ENCODE results near the gene CRELD1. TPM values are rescaled to one million over a fixed set of nuclear protein-coding genes. Genes with fewer than 3 reads are reported as not detected.
A peak's percentile ranks its signal among the peaks of the same experiment; 100 is the strongest.

Gene CRELD1
- total and polyA plus RNA-seq, 9 of the 15 experiments (the other 6 are each of a cell fraction or from before 2014, with no cell fraction given): 3.3 to 25.8 (median 16.5) TPM

DNA sequence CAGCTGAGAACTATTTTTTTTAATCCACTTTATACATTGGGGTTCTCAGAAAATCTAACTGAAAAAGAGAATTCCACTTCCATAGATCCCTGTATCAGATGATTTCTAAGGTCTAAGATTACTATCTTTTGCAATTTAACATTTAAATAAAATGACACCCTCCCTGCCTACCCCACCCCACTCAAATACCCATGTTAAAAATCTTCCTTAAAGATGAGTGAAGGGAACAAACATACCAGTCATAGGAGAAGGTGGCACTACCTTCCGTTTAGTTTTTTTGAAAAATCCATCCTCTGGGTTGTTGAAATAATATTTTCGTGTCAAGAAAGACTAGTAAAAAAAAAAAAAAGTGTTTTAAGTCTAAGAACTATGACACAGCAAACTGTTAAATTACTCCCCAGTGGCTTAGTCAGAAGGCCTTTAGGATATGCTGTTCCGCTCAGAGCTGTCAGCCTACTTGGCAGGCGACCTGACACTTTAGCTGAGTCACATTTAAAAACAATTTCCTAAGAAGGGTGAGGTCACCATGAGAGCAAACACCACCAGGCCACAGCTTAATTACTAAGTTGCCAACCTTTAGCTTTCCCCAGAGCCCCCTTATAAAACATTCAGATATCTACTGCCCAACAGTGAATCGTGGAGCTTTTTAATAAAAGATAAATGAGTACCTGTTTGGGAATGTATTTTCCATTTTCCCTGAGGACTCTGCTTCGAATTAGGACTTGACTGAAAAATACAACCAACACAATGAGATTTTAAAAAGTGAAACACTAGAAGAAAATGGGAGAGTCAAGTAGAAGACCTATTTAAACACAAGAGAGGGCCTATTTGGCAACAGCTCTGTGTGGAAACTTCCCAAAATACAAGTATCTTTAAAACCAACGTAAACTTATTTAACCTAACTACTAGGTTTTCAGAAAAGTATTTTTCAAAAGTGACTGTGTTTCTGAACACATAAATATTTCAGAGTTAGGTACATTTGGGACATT, 43.4 kb downstream of the CRELD1 start (continued):
- TF ChIP-seq HDAC2 (IDR thresholded peaks at IDR 0.05): peak; percentile 60; the same call in 1 of the 2 replicates
- TF ChIP-seq, protein P1, sequence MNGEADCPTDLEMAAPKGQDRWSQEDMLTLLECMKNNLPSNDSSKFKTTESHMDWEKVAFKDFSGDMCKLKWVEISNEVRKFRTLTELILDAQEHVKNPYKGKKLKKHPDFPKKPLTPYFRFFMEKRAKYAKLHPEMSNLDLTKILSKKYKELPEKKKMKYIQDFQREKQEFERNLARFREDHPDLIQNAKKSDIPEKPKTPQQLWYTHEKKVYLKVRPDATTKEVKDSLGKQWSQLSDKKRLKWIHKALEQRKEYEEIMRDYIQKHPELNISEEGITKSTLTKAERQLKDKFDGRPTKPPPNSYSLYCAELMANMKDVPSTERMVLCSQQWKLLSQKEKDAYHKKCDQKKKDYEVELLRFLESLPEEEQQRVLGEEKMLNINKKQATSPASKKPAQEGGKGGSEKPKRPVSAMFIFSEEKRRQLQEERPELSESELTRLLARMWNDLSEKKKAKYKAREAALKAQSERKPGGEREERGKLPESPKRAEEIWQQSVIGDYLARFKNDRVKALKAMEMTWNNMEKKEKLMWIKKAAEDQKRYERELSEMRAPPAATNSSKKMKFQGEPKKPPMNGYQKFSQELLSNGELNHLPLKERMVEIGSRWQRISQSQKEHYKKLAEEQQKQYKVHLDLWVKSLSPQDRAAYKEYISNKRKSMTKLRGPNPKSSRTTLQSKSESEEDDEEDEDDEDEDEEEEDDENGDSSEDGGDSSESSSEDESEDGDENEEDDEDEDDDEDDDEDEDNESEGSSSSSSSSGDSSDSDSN (IDR thresholded peaks at IDR 0.05; ENCODE audit: borderline replicate concordance in 1 of 2, low read depth in 2 of 2, low read length in 2 of 2): no peak
- 0 out of 2 replicates have a peak, but pooled peaks have one; percentile 36 for TF ChIP-seq ZBTB17 (CRISPR knock-in tag; IDR thresholded peaks at IDR 0.05)
- TF ChIP-seq COPS2 (conservative IDR thresholded peaks at IDR 0.05): no peak
- no peak for TF ChIP-seq SP1 (CRISPR knock-in tag; IDR thresholded peaks at IDR 0.05)
- no peak; the same call in 1 of the 2 replicates for TF ChIP-seq ZNF41 (CRISPR knock-in tag; conservative IDR thresholded peaks at IDR 0.05)
- peak; percentile 100 for TF ChIP-seq NFE2 (IDR thresholded peaks at IDR 0.05; ENCODE audit: low read depth)
- no peak for TF ChIP-seq GABPB1 (CRISPR knock-in tag; IDR thresholded peaks at IDR 0.05)
- TF ChIP-seq, protein P2, sequence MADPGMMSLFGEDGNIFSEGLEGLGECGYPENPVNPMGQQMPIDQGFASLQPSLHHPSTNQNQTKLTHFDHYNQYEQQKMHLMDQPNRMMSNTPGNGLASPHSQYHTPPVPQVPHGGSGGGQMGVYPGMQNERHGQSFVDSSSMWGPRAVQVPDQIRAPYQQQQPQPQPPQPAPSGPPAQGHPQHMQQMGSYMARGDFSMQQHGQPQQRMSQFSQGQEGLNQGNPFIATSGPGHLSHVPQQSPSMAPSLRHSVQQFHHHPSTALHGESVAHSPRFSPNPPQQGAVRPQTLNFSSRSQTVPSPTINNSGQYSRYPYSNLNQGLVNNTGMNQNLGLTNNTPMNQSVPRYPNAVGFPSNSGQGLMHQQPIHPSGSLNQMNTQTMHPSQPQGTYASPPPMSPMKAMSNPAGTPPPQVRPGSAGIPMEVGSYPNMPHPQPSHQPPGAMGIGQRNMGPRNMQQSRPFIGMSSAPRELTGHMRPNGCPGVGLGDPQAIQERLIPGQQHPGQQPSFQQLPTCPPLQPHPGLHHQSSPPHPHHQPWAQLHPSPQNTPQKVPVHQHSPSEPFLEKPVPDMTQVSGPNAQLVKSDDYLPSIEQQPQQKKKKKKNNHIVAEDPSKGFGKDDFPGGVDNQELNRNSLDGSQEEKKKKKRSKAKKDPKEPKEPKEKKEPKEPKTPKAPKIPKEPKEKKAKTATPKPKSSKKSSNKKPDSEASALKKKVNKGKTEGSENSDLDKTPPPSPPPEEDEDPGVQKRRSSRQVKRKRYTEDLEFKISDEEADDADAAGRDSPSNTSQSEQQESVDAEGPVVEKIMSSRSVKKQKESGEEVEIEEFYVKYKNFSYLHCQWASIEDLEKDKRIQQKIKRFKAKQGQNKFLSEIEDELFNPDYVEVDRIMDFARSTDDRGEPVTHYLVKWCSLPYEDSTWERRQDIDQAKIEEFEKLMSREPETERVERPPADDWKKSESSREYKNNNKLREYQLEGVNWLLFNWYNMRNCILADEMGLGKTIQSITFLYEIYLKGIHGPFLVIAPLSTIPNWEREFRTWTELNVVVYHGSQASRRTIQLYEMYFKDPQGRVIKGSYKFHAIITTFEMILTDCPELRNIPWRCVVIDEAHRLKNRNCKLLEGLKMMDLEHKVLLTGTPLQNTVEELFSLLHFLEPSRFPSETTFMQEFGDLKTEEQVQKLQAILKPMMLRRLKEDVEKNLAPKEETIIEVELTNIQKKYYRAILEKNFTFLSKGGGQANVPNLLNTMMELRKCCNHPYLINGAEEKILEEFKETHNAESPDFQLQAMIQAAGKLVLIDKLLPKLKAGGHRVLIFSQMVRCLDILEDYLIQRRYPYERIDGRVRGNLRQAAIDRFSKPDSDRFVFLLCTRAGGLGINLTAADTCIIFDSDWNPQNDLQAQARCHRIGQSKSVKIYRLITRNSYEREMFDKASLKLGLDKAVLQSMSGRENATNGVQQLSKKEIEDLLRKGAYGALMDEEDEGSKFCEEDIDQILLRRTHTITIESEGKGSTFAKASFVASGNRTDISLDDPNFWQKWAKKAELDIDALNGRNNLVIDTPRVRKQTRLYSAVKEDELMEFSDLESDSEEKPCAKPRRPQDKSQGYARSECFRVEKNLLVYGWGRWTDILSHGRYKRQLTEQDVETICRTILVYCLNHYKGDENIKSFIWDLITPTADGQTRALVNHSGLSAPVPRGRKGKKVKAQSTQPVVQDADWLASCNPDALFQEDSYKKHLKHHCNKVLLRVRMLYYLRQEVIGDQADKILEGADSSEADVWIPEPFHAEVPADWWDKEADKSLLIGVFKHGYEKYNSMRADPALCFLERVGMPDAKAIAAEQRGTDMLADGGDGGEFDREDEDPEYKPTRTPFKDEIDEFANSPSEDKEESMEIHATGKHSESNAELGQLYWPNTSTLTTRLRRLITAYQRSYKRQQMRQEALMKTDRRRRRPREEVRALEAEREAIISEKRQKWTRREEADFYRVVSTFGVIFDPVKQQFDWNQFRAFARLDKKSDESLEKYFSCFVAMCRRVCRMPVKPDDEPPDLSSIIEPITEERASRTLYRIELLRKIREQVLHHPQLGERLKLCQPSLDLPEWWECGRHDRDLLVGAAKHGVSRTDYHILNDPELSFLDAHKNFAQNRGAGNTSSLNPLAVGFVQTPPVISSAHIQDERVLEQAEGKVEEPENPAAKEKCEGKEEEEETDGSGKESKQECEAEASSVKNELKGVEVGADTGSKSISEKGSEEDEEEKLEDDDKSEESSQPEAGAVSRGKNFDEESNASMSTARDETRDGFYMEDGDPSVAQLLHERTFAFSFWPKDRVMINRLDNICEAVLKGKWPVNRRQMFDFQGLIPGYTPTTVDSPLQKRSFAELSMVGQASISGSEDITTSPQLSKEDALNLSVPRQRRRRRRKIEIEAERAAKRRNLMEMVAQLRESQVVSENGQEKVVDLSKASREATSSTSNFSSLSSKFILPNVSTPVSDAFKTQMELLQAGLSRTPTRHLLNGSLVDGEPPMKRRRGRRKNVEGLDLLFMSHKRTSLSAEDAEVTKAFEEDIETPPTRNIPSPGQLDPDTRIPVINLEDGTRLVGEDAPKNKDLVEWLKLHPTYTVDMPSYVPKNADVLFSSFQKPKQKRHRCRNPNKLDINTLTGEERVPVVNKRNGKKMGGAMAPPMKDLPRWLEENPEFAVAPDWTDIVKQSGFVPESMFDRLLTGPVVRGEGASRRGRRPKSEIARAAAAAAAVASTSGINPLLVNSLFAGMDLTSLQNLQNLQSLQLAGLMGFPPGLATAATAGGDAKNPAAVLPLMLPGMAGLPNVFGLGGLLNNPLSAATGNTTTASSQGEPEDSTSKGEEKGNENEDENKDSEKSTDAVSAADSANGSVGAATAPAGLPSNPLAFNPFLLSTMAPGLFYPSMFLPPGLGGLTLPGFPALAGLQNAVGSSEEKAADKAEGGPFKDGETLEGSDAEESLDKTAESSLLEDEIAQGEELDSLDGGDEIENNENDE (IDR thresholded peaks at IDR 0.05; ENCODE audit: low read depth, low read length): no peak
- no peak for TF ChIP-seq ZFPM2 (CRISPR knock-in tag; IDR thresholded peaks at IDR 0.05)
